Stomach (tissue), 9 donors: ENCODE results near the gene FEM1C. TPM values are rescaled to one million over a fixed set of nuclear protein-coding genes. Genes with fewer than 3 reads are reported as not detected.

ENCODE experiments used
- DNase-seq, 2 donors: peaks; one replicate each; pipeline versions ENCODE4 v3.0.0 to v3.0.0-alpha.2; 2013 to 2019
- H3K27ac ChIP-seq, 5 donors: fragments of 200-600 bp in 4 of 5; sonication (generic) in 4 of 5; one replicate each; pipeline ENCODE4 v1.5.1; 2013 to 2019; ENCODE audit warnings: mild to moderate bottlenecking in 1 of 5, moderate library complexity in 1 of 5
- H3K27me3 ChIP-seq, 3 donors: fragments of 200-600 bp; sonication (generic); one replicate each; pipeline ENCODE4 v1.5.1; 2017 to 2019; ENCODE audit warnings: mixed run types in 1 of 3
- H3K36me3 ChIP-seq, 4 donors: fragments of 200-600 bp; sonication (generic); 1 replicate in 3 of 4; 2 replicates in 1 of 4; pipeline ENCODE4 v1.5.1; 2016 to 2019
- H3K4me1 ChIP-seq, 4 donors: fragments of 200-600 bp; sonication (generic); one replicate each; pipeline ENCODE4 v1.5.1; 2016 to 2019
- H3K4me3 ChIP-seq, 4 donors: fragments of 200-600 bp; sonication (generic) in 3 of 4; one replicate each; pipeline ENCODE4 v1.5.1; 2016 to 2019; ENCODE audit warnings: mild to moderate bottlenecking in 1 of 4
- H3K9me3 ChIP-seq, 4 donors: fragments of 200-600 bp; sonication (generic); one replicate each; pipeline ENCODE4 v1.5.1; 2016 to 2019
- EP300 ChIP-seq: sonication (generic); formaldehyde crosslinking; IDR thresholded peaks from one replicate; pipeline ENCODE4 v1.6.1; 2017; ENCODE audit warnings: antibody characterized with exemption
- POLR2A ChIP-seq, 4 donors: fragments of 450-650 bp; IDR thresholded peaks; one replicate each; pipeline ENCODE4 v1.6.1; 2016; ENCODE audit warnings: antibody characterized with exemption in 4 of 4, control low read depth in 2 of 4, mild to moderate bottlenecking in 1 of 4, moderate library complexity in 1 of 4
- POLR2AphosphoS5 ChIP-seq, 3 donors: sonication (generic); formaldehyde crosslinking; IDR thresholded peaks; one replicate each; pipeline ENCODE4 v1.6.1; 2016; ENCODE audit warnings: antibody characterized with exemption in 3 of 3
- WGBS, 5 donors: extraction: QIAGEN DNeasy Blood & Tissue Kit in 3 of 5; methylation state at CpG; one replicate each; pipeline versions ENCODE4 v1.1.5 to v1.1.7; 2013 to 2018; 5-methylcytosine and 5-hydroxymethylcytosine counted together
- intact Hi-C: fragments of 100-400 bp; cut with DNase I; formaldehyde crosslinking; loops from one replicate; pipeline ENCODE4 v1.15.1; 2023; ENCODE audit warnings: low total_unique reads
- polyA plus RNA-seq, 3 donors: library from polyadenylated mRNA; stranded (reverse); fragments of 200-250 nt; gene quantifications; one replicate each; pipeline ENCODE4 v1.2.3, GENCODE V29; 2013
- total RNA-seq, 5 donors: library from RNA; depleted of rRNA; stranded (reverse); fragments of >200 nt; gene quantifications; one replicate each; pipeline versions ENCODE4 v1.1.0 to v1.2.3, GENCODE V29; 2014 to 2016
- TF ChIP-seq, protein P1 (sequence below), 7 experiments: fragments of 450-650 bp in 4 of 7; fragments of 200-600 bp in 3 of 7; sonication (generic) in 3 of 7; IDR thresholded peaks; one replicate each; pipeline ENCODE4 v1.5.1; 2016 to 2019; ENCODE audit warnings: antibody characterized with exemption in 7 of 7, control low read depth in 2 of 7, mild to moderate bottlenecking in 1 of 7
- donor health status: healthy with polysubstance abuse.
- donor health status: Bipolar disorder and iron deficiency.
- donor health status: healthy.

Gene FEM1C
- total and polyA plus RNA-seq, 8 donors, result 5.9 to 55.6 (median 21.7) TPM

DNA sequence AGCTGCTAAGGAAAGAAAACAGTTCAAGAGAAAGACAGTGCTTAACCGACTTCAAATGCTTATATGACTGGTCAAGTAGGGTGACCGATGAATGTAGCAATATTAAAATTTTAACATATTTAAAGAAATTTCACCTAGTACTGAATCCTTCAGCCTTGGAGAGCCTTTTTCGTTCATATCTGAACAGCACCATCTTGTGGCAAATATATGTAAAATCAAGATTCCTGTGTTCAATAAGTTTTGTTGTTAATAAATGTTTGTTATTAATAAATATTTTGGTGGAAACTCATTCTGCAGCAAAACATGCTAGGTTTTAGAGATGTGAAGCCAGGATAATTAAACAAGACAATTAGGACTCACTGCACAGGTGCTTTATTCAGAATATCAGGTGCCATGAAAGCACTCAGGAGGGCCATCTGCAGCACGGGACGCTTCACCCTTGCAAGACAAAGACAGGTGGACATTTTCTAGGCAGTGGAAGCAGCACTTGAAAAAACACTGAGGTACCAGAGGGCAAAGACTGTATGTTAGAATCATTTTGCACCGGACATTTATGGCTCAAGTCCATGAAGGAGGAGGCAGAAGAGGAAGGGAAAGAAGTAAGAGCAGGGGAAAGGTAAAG lies 42.1 kb upstream of the FEM1C start:
- WGBS, 5 donors, result 32 to 42% (median 37%) methylated on average over 6 of the region's 6 CpGs
- Histone ChIP-seq H3K4me1 (peaks cover 0 to 22% (median 8%) of the 10 kb centered on the region in 4 donors), H3K36me3 (no peaks in the 10 kb centered on the region), H3K9me3 (no peaks in the 10 kb centered on the region), H3K4me3 (no peak overlapping the region), H3K27me3 (no peaks in the 10 kb centered on the region), H3K27ac (no peak overlapping the region)
- intact Hi-C loops, result loop anchor here (5.0 kb wide), 1 partner anchor 274 kb away; no protein-coding TSS in a partner anchor
- DNase-seq, result peak in 1 of 2 donors; percentile 48
- TF ChIP-seq EP300 (no peak), POLR2A (IDR thresholded peaks at IDR 0.05) (no peak), POLR2AphosphoS5 (IDR thresholded peaks at IDR 0.05) (no peak)
- TF ChIP-seq, protein P1, sequence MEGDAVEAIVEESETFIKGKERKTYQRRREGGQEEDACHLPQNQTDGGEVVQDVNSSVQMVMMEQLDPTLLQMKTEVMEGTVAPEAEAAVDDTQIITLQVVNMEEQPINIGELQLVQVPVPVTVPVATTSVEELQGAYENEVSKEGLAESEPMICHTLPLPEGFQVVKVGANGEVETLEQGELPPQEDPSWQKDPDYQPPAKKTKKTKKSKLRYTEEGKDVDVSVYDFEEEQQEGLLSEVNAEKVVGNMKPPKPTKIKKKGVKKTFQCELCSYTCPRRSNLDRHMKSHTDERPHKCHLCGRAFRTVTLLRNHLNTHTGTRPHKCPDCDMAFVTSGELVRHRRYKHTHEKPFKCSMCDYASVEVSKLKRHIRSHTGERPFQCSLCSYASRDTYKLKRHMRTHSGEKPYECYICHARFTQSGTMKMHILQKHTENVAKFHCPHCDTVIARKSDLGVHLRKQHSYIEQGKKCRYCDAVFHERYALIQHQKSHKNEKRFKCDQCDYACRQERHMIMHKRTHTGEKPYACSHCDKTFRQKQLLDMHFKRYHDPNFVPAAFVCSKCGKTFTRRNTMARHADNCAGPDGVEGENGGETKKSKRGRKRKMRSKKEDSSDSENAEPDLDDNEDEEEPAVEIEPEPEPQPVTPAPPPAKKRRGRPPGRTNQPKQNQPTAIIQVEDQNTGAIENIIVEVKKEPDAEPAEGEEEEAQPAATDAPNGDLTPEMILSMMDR (IDR thresholded peaks at IDR 0.05), result peak in 4 of 7 experiments; percentile 23 to 62 (median 48)

DNA sequence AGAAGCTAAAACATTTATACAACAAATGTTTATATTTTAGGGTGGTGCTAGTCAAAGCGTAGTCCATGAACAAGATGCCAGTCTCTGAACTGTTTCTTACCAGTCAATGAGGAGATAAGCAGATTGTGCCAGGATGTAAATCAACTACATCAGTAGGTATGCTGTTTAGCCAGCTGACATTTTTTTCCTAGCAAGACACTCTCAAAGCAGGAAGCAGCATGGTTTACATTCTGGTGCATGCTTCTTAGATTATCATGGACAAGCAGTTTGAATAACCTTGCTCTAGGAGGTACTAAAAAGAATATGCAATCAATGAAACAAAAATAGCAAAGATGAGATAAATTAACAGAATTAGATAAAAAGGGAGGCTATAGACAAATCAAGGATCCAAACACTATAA lies 40.7 kb upstream of the FEM1C start:
- intact Hi-C loops, result loop anchor here (5.0 kb wide), 1 partner anchor 273 kb away; no protein-coding TSS in a partner anchor
- Histone ChIP-seq H3K4me1 (peaks cover 0 to 22% (median 8%) of the 10 kb centered on the region in 4 donors), H3K4me3 (no peak overlapping the region), H3K27me3 (no peaks in the 10 kb centered on the region), H3K36me3 (peaks cover 0 to 7% (median 6%) of the 10 kb centered on the region in 4 donors), H3K27ac (no peak overlapping the region), H3K9me3 (no peaks in the 10 kb centered on the region)
- WGBS, 5 donors, result 47 to 76% (median 62%) methylated on average over 1 of the region's 1 CpG
- no peak for DNase-seq
- no peak for TF ChIP-seq POLR2AphosphoS5 (IDR thresholded peaks at IDR 0.05)
- no peak for TF ChIP-seq POLR2A (IDR thresholded peaks at IDR 0.05)
- TF ChIP-seq EP300, result no peak
- TF ChIP-seq, protein P1 (IDR thresholded peaks at IDR 0.05), result no peak

DNA sequence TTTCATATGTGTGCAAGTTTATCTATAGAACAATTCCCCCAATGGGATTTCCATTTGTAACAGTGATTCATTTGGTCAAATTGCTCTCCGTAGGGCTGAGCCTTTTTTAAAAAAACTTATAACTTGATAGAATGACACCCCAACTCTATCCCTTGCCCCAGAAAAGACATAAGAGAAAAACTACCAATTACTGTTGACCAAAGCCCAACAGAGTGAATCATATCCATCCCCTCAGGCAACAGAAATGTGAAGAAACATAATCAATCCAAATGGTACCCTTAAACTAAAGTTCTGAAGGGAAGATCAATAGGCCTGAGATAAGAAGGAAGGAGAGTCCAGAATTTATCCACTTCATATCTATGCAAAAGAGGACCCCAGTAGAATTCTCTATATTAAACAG lies 39.9 kb upstream of the FEM1C start:
- intact Hi-C loops, result no loop called here
- WGBS, 5 donors, result 87 to 93% (median 89%) methylated on average over 1 of the region's 1 CpG
- Histone ChIP-seq H3K27me3 (no peaks in the 10 kb centered on the region), H3K9me3 (no peaks in the 10 kb centered on the region), H3K36me3 (peaks cover 0 to 7% (median 6%) of the 10 kb centered on the region in 4 donors), H3K4me1 (peaks cover 0 to 20% (median 7%) of the 10 kb centered on the region in 4 donors), H3K4me3 (no peak overlapping the region), H3K27ac (no peak overlapping the region)
- no peak for TF ChIP-seq EP300
- TF ChIP-seq POLR2AphosphoS5 (IDR thresholded peaks at IDR 0.05), result no peak
- no peak for TF ChIP-seq POLR2A (IDR thresholded peaks at IDR 0.05)
- TF ChIP-seq, protein P1 (IDR thresholded peaks at IDR 0.05), result no peak
- DNase-seq, result no peak

DNA sequence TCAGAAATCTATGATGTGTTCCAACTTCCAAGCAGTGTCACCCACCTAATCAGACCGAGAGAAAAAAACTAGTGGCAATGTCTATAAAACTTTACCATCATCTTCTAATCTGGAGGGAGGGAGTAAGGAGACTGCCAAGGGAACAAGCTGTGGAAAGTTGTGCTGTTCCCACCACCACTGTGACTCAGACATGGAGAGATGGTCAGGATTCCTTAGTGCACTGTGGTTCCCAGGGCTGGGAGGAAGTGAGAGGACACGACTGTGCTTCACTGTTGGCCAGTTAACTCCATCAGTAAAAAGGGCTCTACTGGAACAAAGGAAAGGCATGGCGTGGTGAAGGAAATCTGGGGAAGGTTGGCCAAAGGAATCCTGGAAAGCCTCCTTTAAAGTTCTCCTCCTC lies 38.9 kb upstream of the FEM1C start:
- Histone ChIP-seq H3K27ac (no peak overlapping the region), H3K36me3 (peaks cover 0 to 7% (median 6%) of the 10 kb centered on the region in 4 donors), H3K4me1 (peaks cover 0 to 10% (median 4%) of the 10 kb centered on the region in 4 donors), H3K9me3 (no peaks in the 10 kb centered on the region), H3K4me3 (no peak overlapping the region), H3K27me3 (no peaks in the 10 kb centered on the region)
- intact Hi-C loops, result no loop called here
- TF ChIP-seq POLR2AphosphoS5 (IDR thresholded peaks at IDR 0.05), result no peak
- TF ChIP-seq POLR2A (IDR thresholded peaks at IDR 0.05), result no peak
- WGBS, 5 donors, result 71 to 86% (median 77%) methylated on average over 3 of the region's 3 CpGs
- DNase-seq, result no peak

DNA sequence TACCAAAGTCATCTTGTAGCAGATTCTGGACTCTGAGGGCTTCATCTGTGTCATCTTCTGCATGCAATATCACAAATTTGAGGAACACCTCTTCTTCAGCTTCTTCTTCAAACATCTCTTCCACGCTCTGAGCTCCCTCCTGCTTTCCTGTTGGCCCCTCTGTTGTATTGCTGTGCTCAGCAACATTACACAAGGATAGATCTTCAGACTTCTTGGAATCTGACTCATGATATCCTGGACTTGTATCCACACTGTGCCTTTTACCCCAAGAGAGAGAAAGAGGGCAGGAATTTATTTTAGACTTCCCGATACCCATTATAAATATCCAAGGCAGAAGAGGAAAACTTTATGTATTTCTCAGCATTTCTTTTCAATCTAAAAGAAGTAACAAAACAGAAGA lies 36.4 kb upstream of the FEM1C start:
- H3K27me3 ChIP-seq, result no peaks in the 10 kb centered on the region
- TF ChIP-seq POLR2A (IDR thresholded peaks at IDR 0.05) (no peak), EP300 (no peak)
- H3K27ac ChIP-seq, result no peak overlapping the region
- DNase-seq, result no peak
- no peaks in the 10 kb centered on the region for H3K4me1 ChIP-seq
- H3K9me3 ChIP-seq, result no peaks in the 10 kb centered on the region
- intact Hi-C loops, result no loop called here
- WGBS, 5 donors, result 93 to 97% (median 95%) methylated on average over 2 of the region's 2 CpGs
- peaks cover 0 to 7% (median 6%) of the 10 kb centered on the region in 4 donors for H3K36me3 ChIP-seq
- H3K4me3 ChIP-seq, result no peak overlapping the region
